ENCODE results near the gene KIF14. TPM values are rescaled to one million over a fixed set of nuclear protein-coding genes. Genes with fewer than 3 reads are reported as not detected.
A peak's percentile ranks its signal among the peaks of the same experiment; 100 is the strongest.

KIF14 gene
- total and polyA plus RNA-seq, 2 of the 8 experiments (the other 6 are each of a cell fraction or from before 2014, with no cell fraction given), result 2.6 to 23.3 TPM

GRCh38 chr1:200525090-200525987 is 95.2 kb downstream of the KIF14 start:
- H3K4me2 ChIP-seq (ENCODE audit: insufficient read depth in 1 of 2, low read depth in 2 of 2, low read length in 2 of 2), result no peak overlapping the region
- H3K9me3 ChIP-seq (ENCODE audit: insufficient read depth in 2 of 2, low read depth in 1 of 2, low read length in 1 of 2), result no peaks in the 10 kb centered on the region
- H2BK5ac ChIP-seq (ENCODE audit: low read depth, low read length), result no peak overlapping the region
- 84% methylated on average over 9 of the region's 9 CpGs; no CpG with 5 or more reads in 1 of the 2 experiments for WGBS, 2 experiments (ENCODE audit: extremely low coverage in 1 of 2, insufficient coverage in 1 of 2, insufficient read length in 1 of 2, insufficient replicate concordance in 2 of 2, low coverage in 1 of 2, low lambda C conversion rate in 2 of 2, missing lambda C conversion rate in 1 of 2)
- H3K27ac ChIP-seq (ENCODE audit: low read depth, low read length), result no peak overlapping the region
- no peak overlapping the region for H3K4me3 ChIP-seq (ENCODE audit: extremely low read depth in 1 of 4, insufficient read depth in 2 of 4, low read depth in 3 of 4, low read length in 4 of 4)
- no peak overlapping the region for H2AK5ac ChIP-seq (ENCODE audit: low read depth, low read length)
- H3K36me3 ChIP-seq (ENCODE audit: control insufficient read depth in 2 of 4, insufficient read depth in 4 of 4, low read length in 3 of 4), result no peaks in the 10 kb centered on the region
- POLR2A ChIA-PET (ENCODE audit: partially characterized antibody), result no interaction called here
- no peak overlapping the region for H3K14ac ChIP-seq (ENCODE audit: insufficient read length)
- H2AFZ ChIP-seq (ENCODE audit: low read length), result no peak overlapping the region
- H3K23ac ChIP-seq (ENCODE audit: insufficient read length), result no peak overlapping the region
- H3K27me3 ChIP-seq (replicated peaks in 1 of 4; ENCODE audit: control insufficient read depth in 3 of 4, extremely low read depth in 1 of 4, insufficient read depth in 3 of 4, low read length in 3 of 4), result no peaks in the 10 kb centered on the region
- H3K79me2 ChIP-seq (ENCODE audit: control insufficient read depth in 1 of 2, insufficient read depth in 2 of 2, low read length in 2 of 2), result no peaks in the 10 kb centered on the region
- FAIRE-seq (no peak), DNase-seq (ENCODE audit: low read depth in 1 of 2, low spot score in 2 of 2) (no peak)
- H3K56ac ChIP-seq (replicated peaks; ENCODE audit: insufficient read length, low read depth, low read length), result no peak overlapping the region
- no peaks in the 10 kb centered on the region for H3K23me2 ChIP-seq (ENCODE audit: low read depth, low read length)
- no peak overlapping the region for H3K4ac ChIP-seq (replicated peaks; ENCODE audit: insufficient read length, low read depth, low read length)
- H2BK120ac ChIP-seq (replicated peaks; ENCODE audit: low read depth, low read length), result no peak overlapping the region
- H2BK20ac ChIP-seq (ENCODE audit: low read length), result 0 out of 2 replicates have a peak overlapping the region, but pooled peaks have one; percentile 22
- H4K91ac ChIP-seq (replicated peaks; ENCODE audit: insufficient read length, low read length), result no peak overlapping the region
- peaks cover 0 to 5% (median 1%) of the 10 kb centered on the region in 4 experiments; a peak in 1 of 7 replicates for H3K4me1 ChIP-seq (replicated peaks in 1 of 4; ENCODE audit: control insufficient read depth in 3 of 4, insufficient read depth in 4 of 4, low read length in 3 of 4)
- CTCF ChIA-PET (ENCODE audit: partially characterized antibody), result no interaction called here
- H4K5ac ChIP-seq (ENCODE audit: insufficient read length, low read depth, low read length), result no peak overlapping the region
- no peaks in the 10 kb centered on the region for H3K79me1 ChIP-seq (ENCODE audit: low read depth, low read length)
- H2BK15ac ChIP-seq (ENCODE audit: low read length), result no peak overlapping the region
- no peak overlapping the region for H2BK12ac ChIP-seq (ENCODE audit: low read depth, low read length)
- TF ChIP-seq POLR2A (IDR thresholded peaks at IDR 0.05; ENCODE audit: control extremely low read depth in 1 of 2, low read depth in 2 of 2, low read length in 2 of 2) (no peak), BRCA1 (IDR thresholded peaks at IDR 0.05; ENCODE audit: low read depth, low read length) (no peak), TAF1 (IDR thresholded peaks at IDR 0.05; ENCODE audit: low read depth, low read length) (no peak), RFX5 (IDR thresholded peaks at IDR 0.05; ENCODE audit: borderline replicate concordance, low read depth, low read length) (no peak), TEAD4 (IDR thresholded peaks at IDR 0.05; ENCODE audit: low read depth, low read length) (no peak)
- TF ChIP-seq, protein P1, sequence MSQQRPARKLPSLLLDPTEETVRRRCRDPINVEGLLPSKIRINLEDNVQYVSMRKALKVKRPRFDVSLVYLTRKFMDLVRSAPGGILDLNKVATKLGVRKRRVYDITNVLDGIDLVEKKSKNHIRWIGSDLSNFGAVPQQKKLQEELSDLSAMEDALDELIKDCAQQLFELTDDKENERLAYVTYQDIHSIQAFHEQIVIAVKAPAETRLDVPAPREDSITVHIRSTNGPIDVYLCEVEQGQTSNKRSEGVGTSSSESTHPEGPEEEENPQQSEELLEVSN (IDR thresholded peaks at IDR 0.05), result no peak
- no peaks in the 10 kb centered on the region for H4K20me1 ChIP-seq (replicated peaks in 1 of 2; ENCODE audit: control insufficient read depth in 1 of 2, insufficient read depth in 2 of 2, low read length in 2 of 2)
- no peak overlapping the region for H3K18ac ChIP-seq (ENCODE audit: extremely low read depth, low read length)
- no peak overlapping the region for H3K9ac ChIP-seq (replicated peaks in 1 of 4; ENCODE audit: extremely low read depth in 1 of 4, low read depth in 3 of 4, low read length in 3 of 4)
- H4K8ac ChIP-seq (ENCODE audit: extremely low read depth, insufficient read depth, low read length), result no peak overlapping the region

All from H1 (cell line).